HG02610 (cell line): ENCODE data around the gene NDUFS6.
"Not testable (repeated sequence)": the region's sequence is repeated elsewhere in the genome, so short reads cannot be mapped to it uniquely, and the experiment has no call there.

Source experiments
- ATAC-seq: cut with Tn5 transposase; IDR thresholded peaks from one replicate; pipeline ENCODE4 v1.9.1; 2021; ENCODE audit warnings: mild to moderate bottlenecking, moderate library complexity; ENCODE audit not compliant: unreplicated experiment

The NDUFS6 gene

DNA sequence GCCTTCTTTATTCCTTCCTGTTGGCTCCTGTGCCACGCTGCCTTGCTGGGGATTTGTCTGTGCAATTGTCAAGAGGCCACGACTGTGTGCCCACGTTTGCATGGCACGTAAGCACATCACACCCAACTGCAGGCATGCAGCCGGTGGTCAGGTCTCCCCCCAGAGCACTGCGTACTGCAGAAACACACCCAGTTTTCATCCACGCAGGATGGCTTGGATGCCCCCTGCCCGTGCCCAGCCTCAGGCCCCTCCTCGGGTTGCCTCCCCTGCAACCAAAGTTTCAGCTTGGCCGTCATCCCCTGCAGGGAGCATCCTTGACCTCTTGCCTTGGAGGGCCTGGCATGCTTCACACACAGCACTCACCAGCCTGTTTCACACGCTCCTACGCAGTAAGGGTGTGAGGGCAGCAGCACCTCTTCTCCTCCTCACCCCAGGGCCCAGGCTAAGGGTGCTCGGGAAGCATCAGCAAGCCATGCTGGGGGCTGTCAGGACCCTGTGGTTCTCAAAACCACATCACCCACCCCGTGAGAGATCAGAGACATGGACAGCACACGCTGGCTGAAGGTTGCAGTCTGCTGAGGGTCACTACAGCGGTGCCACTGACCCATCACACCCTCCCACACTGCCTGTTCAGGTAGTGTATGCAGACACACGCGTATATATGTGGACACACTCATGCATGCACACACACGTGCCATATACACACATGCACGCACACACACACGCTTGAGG lies 4.7 kb upstream of the NDUFS6 start:
- ATAC-seq = no peak

DNA sequence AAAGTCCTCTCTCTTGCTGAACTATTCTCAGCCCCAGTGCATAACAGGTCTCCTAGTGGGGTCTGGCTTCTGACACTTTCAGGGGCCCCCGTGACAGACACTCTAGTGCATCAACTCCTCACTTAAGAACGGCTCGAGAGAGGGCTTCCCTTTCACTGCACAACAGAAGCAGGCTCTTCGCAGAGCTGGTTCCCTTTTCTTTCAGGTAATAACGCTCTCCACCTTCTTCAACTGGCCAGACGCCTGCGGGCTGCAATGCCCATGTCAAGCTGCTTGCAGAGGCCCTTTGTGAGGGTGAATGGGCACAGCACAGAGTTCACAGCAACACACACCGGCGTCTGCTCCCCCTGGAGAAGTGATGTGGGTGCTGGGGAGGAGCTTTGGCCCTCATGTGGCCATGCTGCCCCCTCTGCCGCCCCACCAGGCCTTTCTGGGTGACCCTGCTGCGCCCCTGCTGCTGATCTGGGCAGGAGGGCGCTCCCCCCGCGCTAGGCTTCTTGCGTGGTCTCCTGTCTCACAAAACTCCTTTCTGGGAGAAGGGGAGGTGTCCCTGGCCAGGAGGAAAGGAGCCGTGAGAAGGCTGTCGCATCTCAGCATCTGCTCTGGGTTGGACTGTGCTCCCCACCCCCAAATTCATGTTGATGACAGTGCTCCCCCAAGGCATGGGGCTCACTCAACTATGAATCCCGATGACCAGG lies 4.0 kb upstream of the NDUFS6 start:
- ATAC-seq = no peak

- no peak for ATAC-seq
Observed at GRCh38 chr5:1797855-1798254, 3.4 kb upstream of the NDUFS6 start.

GRCh38 chr5:1798589-1798988 lies 2.6 kb upstream of the NDUFS6 start:
- ATAC-seq = not testable (repeated sequence)

DNA sequence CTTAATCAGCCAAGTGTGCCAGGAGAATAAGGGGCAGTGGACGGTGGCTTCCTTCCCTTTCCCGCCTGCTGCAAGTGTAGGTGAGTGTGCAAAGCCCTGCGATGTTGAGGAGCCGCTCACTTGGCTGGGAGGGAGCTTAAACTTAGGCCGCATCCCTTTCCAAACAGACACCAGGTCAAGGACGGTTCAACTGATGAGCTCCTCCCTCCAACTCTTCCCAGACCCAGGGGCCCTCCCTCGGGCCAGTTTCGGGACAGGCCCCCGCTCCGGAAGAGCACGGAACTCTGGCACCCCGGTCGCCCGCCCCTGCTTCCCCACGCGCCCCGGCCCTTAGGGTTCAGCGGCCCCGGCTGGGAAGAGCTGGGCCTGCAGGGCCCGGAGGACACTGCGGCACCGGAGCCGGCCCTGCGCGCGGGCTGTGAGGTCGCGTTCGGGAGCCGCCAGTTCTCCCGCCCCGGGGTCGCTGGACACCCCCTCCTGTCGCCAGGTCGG lies 2.1 kb upstream of the NDUFS6 start:
- peak; percentile 23 for ATAC-seq

- peak; percentile 40 for ATAC-seq
Observed at GRCh38 chr5:1799602-1800471, 1.4 kb upstream of the NDUFS6 start, which contains the start of gene MRPL36. Gene MRPL36 (minus strand): TSS chr5:1799837. CDS start chr5:1798935, 902 bp downstream.

DNA sequence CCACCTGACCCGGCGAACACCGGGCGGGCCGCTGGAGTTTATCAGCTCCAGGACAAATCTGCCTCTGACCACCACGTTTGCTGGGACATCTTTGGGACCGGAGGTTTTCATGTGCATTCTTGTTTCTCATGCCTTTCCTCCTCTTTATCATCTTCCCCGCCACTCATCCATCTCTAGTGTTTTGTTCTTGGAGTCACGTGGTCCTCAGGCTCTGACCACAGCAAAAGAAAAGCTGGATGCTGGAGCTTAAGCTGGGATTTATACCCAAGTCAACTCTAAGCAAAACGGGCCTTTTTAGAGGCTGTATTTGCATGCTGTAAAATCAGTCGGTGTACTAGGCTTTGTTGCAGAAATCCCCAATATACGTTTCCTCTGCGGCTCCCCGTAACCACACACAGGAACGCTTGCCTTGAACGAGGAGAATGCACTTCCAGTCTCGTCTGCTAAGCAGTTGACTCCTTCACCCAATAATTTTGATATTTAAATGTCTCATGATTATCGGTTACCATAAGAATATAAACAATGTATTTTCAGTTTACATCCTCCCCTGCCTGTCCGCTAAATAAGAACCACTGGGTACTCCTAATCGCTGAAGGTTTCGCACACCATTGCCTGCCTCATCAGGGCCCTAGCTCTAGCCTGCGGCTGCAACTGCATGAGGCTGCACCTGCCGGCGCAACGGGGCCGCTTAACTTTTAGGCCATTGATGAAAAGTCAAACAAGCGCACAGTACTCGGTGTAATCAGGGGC lies 560 bp upstream of the NDUFS6 start:
- ATAC-seq = peak; percentile 33

- ATAC-seq = no peak
Observed at GRCh38 chr5:1801967-1802295, 724 bp downstream of the NDUFS6 start.

DNA sequence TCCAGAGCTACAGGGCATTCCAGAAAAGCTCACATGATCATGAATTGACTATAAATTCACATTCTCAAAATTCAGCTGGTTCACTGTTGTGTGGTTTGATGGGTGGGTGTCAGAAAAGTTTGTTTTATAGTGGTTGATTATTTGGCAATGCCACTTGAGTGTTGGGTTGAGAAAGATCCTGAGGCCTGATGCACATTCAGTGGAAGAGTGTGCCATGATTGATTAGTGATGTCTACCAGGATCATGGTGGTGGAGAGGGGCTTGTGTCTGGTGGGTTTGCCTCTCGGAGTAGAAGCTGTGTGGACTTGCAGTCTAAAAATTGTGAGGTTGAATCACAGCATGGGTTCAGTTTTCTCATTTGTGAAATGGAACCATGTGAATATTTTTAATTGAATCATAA lies 2.0 kb downstream of the NDUFS6 start:
- ATAC-seq = no peak

GRCh38 chr5:1804001-1804690 lies 2.9 kb downstream of the NDUFS6 start:
- no peak for ATAC-seq

DNA sequence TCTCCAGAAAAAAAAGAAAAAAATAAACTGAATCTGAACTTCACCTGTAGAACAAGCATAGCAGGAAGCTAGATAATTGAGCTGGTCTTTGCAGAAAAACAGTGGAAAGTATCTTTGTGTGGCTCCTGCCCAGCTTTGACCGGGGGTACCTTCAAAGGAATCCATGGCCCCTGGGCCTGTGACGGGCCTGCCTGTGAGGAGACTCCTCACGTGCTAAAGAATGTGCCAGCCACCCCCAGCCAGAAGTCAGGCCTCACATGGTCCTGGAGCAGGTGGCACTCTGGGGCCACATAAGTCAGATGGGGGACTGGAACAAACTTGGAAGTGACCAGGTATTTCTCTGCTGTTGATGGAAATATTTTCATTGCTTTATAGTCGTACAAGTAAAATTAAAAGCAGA lies 4.1 kb downstream of the NDUFS6 start:
- ATAC-seq = no peak

DNA sequence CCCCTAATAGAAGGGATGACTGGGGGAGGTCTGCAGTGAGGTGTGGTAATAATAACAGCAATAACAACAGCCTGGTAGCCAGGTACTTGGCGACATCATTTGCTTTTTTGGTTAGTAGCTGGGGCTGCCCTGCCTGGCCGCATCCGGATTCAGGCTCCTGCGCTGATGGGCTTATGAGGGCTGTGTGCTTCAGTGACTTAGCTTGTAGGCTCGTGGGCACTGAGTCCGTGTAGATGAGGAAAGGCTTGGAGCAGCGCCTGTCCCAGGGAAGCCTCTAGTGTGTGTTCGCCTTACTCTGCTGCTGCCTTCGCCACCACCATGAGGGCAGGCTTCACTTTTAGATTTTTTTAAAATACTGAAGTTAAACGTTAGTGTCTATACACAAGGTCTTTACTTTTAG lies 4.5 kb downstream of the NDUFS6 start:
- ATAC-seq = no peak

- no peak for ATAC-seq
Observed at GRCh38 chr5:1806199-1806598, 5.0 kb downstream of the NDUFS6 start.

GRCh38 chr5:1806974-1807373 lies 5.8 kb downstream of the NDUFS6 start:
- ATAC-seq = no peak

- ATAC-seq = no peak
Observed at GRCh38 chr5:1807451-1808185, 6.4 kb downstream of the NDUFS6 start.

- no peak for ATAC-seq
Observed at GRCh38 chr5:1808439-1808838, 7.2 kb downstream of the NDUFS6 start.

DNA sequence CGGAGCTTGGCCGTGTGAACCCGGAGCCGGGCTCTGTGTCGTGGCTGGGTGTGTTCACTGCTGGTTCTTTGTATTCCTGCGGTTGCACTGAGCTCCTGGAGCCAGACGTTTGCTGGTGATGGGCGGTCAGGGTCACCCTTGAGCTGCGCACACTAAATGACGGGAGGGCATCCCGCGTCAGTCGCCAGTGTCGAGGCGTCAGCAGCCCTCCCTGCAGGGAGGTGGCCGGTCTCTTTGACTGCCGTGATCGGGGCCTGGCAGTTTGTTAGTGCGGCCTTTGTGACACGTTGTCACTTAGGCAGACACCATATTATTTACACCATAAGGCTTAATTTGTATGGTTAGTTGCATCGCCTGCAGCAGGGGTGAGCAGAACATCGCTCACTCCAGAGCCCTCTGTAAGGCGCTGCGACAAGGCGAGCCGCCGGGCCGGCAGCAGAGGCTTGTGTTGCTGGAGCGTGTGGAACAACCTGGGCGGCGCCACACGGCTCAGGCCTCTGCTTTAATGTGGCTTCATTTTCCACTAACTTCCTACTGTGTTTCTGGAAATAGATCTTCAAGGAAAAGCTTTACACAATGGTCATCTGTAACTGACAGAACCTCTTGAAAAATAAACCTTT lies 8.3 kb downstream of the NDUFS6 start:
- no peak for ATAC-seq

- no peak for ATAC-seq
Observed at GRCh38 chr5:1810581-1811101, 9.4 kb downstream of the NDUFS6 start.
